Activated CD8-positive, alpha-beta memory T cell treated with anti-CD3 and anti-CD28 coated beads for 4 hours (primary cell): Measurements from ENCODE around the gene JAM2.
"Not testable (repeated sequence)": the region's sequence is repeated elsewhere in the genome, so short reads cannot be mapped to it uniquely, and the experiment has no call there.

ENCODE experiments used
- DNase-seq, 2 donors: peaks; one replicate each; pipeline ENCODE4 v3.0.0-alpha.2; 2020; ENCODE audit warnings: low read depth in 2 of 2

The JAM2 gene

DNA sequence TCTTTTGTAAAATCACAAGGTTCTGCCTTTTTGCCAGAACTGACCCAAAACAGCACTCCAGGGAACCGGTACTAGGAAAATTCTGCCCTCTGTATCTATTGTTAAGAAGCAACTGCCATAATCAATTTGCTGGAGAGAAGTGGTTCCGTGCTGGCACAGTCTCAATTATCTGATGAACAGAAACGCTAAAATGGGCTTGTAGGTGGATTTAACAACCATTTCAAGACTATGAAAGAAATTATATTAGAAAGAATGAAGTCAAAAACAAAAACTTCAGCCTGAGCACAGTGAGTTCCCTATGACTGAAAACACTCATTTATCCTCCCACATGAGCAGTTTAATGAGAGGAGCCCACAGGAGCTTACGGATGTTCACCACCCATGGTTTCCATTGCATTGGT, 4.4 kb downstream of the JAM2 start:
- no peak for DNase-seq

DNA sequence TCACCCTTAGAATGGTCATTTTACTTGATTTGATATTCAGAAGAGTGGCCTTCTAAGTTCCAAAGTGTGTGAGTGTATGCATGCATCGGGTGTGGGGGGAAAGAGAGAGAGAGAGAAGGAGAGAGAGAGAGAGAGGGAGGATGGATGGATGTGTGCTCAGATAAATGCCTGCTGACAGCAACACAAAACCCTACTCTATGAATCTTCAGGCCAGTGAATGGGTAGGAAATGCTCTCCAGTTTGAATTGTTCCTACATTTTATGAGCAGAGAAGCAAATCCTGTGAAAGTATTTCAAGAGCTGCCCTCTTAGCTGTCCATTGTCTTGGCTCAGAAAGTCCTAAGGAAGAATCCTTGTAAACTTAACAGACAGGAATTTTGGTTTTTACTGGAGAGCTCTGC, 7.4 kb downstream of the JAM2 start:
- DNase-seq = no peak

DNA sequence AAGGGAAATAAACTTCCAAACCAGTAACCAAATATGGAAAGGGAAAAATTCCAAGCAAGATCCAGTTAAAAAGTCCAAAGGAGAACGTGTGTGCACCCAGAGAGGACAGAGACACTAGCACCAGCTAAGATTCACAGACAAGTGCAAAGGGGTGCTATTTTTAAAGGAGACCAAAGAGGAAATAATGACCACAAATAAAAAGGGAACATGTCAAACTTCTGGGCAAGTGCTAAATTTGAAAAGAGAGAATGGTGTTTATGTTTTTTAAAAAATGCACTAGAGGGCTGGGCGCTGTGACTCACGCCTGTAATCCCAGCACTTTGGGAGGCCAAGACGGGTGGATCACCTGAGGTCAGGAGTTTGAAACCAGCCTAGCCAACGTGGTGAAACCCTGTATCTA, 8.6 kb downstream of the JAM2 start:
- no peak for DNase-seq

DNA sequence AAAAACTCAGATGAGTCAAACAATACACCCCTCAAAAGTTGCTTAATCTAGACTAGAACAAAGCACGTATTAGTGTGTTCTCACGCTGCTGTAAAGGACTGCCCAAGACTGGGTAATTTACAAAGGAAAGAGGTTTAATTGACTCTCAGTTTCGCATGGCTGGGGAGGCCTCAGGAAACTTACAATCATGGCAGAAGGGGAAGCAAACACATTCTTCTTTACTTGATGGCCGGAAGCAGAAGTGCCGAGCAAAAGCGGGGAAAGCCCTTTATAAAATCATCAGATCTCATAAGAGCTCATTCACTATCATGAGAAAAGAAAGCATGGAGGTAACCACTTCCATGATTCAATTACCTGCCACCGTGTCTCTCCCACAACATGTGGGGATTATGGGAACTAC, 10.1 kb downstream of the JAM2 start:
- DNase-seq = no peak

DNA sequence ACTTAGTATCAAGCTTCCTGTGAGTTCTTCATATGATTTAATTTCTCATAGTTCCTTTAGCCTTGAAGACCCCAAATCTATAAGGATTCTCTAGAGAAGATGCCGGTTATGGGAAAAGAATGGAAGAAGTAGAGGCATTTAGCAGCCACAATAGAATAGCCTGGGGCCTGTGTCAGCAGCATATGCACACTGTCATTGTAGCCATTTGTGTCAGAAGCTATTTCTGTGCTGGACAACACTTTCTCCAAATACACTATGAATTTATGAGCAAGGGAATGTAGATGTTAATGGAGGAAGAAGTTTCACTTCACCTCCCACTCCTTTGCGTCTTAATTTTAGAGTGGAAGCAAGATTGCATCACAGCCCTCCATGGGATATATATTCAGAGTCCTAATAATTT, 17.4 kb downstream of the JAM2 start:
- DNase-seq = no peak

DNA sequence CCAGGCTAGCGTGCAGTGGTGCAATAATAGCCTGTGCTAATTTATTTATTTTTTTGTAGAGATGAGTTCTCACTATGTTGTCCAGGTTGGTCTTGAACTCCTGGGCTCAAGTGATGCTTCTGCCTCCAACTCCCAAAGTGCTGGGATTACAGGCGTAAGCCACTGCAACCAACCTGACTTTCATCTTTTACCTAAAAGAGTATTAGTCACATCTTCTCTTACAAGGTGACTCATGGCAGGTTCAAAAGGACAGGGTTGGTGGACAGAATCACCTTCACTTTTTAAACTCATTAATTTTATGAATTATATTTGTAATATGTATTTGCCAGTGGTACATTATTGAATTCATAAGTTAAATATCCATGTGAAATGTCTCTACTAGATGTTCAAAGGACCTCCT, 18.1 kb downstream of the JAM2 start:
- no peak for DNase-seq

DNA sequence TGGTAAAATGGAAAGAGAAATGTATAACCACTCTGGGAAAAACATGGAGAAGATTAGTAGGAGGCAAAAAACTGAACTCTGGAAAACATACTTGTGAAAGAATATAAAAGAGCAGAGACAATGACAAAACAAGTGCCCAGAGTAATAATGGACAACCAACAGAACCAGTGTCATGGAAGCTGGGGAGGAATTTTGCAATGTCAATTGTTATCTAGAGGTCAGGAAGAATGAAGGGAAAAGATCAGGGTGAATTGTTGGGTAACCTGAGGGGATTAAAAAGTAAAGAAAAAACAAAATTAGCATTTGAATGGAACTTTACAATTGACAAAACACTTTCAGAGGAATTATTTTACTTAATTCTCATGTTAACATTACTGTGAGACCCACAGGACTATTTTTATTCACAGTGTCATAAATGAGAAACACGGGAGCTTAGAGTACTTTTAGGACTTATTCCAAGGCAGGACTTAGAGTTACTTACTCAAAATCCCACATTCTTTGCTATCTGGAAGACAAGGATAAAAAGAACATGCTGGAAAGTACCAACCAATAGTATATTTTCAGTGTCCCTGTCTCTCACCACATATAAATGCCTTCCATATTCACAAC, 19.5 kb downstream of the JAM2 start:
- no peak for DNase-seq

DNA sequence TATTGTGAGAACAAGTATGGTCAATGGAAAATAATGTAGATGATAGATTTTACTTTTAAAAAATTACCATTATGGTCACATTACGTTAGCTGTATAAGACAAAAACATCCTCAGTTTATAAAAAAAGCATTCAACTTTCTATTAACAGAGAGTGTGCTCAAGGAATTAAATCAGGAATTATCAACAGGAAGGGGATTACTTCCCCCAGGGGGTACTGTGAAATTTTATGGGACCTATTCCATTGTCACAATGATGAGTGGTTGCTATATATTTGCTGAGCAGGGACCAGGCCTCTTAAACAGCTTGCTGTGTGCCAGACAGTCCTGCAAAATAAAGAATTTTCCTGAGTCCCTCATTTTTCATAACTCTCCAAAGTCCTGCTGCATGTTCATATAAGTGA, 21.2 kb downstream of the JAM2 start:
- no peak for DNase-seq

DNA sequence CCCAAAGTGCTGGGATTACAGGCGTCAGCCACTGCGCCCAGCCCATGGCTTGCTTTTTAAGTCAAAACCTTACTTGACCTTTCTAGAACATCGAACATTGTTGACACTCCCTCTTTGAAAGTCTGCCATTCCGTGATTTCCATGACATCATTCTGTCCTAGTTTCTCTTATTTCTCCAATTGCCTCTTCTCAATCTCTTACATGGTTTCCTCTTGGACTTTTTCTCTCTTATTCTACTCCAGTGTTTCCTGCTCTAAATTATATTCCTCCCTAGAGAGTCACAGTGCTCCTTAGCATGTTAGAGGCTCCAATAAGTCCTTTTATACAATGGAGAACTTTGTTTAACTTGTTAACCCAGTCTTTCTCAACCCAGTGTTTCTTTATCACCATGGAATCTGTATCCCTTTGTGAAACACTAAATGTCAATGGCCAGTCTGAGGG, 25.5 kb downstream of the JAM2 start:
- DNase-seq = no peak

DNA sequence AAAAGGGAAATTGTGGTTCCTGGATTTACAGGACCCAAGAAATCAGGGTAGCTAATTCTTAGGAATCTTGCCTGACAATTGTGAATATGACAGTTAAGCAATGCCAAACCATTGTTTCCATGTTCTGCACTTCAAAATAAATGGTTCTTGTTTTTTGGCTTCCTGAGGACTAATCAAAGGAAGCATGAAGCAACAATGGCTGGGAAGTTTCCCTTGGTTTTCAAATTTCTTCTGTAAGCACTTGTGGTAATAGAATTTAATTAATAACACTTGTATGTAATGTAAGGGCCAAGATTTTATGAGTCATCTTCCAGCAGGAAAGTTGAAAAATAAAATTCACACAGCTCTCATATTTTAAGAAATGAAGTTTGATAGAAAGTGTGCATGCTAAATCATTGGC, 31.7 kb downstream of the JAM2 start:
- no peak for DNase-seq

DNA sequence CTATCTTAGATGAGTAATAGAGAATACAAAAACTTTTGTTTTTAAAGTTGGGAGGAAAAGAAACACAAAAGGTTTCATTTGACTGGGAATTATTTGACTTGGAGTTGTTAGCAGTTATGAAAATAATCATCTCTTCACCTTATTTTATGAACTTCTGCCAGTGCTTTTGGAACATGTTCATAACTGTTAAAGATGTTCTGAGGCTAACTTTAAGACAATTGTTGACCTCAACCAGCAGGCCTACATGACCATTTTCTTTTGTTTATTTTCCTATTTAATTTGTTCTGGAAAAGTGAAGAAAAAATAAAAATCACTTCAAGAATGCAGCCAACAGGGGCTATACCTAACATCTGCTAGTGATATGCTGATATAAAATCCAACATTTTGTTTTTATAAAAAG, 37.4 kb downstream of the JAM2 start:
- no peak for DNase-seq

DNA sequence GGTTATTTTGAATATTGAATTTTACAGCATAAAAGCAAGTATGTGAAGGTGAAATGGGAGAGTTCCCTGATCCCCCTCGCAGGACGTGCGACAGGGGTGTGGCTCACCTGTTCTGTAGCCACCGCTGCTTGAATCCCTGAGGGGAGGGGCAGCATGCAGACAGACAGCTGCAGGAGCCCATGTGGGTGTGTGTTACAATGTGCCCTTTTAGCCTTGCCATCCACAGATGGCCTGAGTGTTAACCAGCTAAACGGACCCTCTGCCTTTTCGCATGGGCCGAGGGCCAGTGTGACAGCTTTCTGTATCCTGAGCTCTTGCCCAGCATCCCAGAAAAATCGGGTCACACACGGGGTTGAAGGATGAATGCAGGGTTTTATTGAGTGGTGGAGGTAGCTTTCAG, 43.3 kb downstream of the JAM2 start:
- no peak for DNase-seq

DNA sequence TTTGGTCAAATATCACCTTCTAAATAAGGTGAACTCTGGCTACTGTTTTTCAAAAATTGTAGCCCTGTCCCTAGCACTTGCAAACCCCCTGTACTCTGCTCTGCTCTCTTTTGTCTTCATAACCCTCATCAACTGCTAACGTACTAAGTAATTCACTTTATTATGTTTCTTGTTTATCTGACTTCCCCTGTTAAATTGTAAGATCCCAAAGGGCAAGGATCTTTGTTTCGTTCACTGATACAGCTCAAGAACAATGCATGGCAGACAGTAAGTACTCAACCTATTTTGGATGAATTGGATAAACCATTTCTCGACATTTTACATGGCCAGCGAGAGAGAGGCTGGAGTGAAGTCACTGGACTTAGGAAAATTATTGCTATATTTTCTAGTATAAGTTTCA, 48.7 kb downstream of the JAM2 start:
- DNase-seq = no peak

DNA sequence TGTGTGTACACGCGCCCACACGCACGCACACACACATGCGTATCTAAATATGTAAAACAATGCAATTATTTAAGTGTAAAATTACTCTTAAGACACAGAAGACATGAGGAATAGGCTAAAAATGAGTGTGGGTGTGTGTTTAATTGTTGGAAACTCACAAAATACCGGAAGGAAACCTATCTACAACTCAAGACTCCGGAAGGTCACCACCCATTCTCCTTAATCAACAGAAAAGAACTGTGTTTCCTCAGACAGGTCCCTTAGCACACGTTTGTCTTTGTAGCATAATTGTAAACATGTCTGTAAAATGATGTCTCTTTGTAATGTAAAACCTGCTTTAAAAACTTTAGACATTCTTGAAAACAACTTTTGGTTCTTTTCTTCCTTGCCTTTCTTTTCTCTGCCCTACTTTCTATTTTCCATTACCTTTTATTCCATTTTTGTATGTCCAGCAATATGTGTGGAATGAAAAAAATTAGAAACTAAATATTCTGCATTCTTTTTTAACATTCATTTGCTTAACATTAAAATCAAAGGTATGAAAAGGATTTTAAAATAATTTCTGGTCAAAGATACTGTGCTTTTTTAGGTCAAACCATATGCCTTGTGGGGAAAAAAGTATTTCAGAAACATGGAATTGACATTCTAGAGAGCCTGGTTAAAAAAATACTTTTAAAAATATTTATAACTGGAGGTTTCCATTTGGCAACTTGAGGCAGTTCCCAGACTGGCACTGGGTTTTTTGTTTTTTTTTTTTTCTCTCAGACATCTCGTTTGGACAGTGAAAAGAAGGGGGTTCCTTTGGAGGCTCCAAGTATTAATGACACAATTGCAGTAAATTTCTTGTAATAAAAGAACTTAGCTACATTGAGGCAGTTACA, 49.5 kb downstream of the JAM2 start:
- no peak for DNase-seq

DNA sequence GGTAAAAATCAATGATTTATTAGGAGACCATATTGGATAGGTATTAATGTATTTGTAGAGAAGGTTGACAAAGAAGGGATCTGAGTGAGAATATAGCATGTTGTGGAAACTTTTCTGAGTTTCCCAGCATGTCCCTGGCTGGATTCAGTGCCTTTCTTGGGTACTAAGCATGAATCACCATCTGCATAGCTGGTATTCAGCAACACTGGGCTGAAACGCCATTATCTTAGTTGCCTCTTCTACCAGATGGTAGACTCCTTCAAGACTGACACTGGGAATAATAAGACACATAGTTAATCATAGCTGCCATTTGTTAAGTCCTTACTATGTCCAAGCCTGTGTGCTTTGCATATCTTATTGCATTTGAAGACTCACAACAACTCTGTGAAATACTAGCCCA, 50.2 kb downstream of the JAM2 start:
- no peak for DNase-seq

DNA sequence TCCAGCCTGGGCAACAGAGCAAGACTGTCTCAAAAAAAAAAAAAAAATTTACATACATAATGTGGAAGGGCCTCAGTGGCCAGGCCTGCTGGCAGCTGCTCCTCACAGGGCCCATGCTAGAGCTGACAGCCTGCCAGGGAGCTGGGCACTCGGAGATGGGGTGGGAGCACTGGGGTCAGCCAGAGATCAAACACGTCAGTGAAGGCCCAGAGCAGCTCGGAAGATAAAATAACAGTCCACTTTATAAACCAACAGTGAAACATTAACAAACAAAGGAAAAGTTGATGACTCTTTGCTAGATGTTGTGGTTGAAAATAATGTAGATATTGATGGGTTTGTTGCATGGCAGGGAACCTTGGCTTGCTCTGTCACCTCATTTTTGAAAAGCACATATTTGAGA, 52.9 kb downstream of the JAM2 start:
- no peak for DNase-seq

DNA sequence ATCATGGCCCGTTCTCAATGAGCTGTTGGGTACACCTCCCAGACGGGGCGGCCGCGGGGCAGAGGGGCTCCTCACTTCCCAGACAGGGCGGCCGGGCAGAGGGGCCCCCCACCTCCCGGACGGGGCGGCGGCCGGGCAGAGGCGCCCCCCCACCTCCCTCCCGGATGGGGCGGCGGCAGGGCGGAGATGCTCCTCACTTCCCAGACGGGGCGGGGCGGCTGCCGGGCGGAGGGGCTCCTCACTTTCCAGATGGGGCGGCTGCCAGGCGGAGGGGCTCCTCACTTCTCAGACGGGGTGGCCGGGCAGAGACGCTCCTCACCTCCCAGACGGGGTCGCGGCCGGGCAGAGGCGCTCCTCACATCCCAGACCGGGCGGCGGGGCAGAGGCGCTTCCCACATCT, 56.4 kb downstream of the JAM2 start:
- not testable (repeated sequence) for DNase-seq

DNA sequence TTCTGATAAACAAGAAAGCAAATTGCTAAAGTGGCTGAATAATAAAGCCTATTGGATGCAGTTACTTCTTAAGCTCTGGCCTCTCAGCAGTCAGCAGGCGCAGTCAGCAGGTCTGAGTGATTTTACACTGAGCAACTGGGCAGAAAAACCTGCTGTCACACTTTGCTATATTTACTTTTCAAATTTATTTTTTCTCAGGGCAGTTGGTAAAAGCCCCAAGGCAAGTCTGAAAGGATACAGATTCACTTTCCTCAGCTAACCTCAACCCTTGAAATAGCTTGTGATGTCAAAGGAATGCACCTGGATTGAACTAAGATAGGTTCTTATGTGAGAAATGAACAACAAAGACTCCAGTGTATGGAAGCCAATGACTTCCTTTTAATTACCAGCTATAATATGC, 61.7 kb downstream of the JAM2 start:
- no peak for DNase-seq

DNA sequence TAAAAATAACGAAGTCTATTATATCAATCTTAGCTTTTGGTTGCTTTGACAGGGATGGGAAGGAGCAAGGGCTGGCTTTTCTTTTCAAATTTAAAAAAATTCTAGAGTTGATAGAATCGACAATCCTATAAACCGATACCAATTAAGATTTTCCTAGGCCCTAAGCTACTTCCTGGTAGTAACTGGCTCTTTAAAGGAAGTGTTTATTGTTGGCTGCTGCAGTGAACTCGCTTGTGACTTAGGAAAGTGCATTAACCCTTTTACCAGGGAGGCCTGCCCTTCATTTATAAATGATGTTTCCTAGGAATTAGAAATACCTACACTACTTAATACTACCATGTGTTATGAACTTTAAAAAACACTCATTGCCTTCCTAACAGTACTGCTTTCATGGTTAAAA, 62.5 kb downstream of the JAM2 start:
- no peak for DNase-seq

DNA sequence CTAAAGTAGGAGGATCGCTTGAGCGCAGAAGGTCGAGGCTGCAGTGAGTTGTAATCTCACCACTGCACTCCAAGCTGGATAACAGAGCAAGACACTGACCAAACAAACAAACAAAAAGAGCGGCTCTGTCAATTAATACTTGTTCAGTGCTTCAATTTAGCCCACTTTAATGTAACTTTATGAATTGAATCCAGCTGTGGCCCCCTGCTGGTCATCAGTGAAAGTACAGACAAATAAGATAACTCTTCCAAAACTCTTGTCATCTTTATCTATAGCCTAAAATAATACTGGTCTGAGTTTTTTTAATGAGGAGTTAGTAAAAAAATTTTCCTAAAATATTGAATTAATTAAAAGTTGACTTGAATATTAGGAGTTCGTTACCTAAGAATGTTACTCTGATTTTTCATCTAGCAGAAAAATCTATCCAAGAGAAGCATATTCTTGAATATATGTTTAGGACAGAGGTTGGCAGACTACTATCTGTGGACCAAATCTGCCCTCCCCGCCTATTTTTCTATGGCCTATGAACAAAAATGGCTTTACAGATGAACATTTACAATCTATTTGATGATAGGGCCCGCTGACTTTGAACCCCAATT, 69.5 kb downstream of the JAM2 start:
- peak; percentile 19 for DNase-seq

DNA sequence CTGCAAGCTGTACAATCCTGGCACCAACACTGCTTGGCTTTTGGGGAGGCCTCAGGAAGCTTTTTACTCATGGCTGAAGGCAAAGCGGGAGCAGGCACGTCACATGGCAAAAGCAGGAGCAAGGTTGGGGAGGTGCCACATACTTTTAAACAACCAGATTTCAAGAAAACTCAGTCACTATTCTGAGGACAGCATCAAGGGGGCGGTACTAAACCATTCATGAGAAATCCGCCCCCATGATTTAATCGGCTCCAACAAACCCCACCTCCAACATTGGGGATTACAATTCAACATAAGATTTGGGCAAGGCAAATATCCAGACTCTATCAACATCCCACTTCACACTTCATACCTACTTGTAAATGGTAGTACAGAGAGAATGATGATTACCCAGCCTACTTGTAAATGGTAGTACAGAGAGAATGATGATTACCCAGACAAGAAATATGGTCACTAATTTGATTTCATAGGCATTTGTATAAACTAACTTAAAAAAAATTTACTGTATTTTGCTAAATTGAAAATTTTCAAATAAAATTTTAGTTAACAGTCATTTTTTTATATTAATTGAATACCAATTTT, 70.7 kb downstream of the JAM2 start:
- DNase-seq = no peak

DNA sequence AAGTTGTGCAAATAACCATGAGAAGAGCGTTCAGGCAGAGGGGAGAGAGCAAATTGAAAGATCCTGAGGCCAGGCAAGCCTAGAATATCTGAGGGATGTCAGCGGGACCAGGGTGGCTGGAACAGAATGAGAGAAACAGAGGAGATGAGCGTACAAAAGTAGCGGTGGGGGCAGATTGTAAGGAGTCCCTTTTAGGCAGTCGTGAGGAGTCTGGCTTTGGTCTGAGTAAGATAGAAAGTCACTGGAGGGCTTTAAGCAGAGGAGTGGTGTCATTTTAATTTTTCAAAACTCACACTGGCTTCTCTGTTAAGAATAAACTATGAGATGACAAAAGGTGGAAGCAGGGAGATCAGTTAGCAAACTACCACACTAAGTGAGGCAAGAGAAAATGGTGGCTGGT, 71.5 kb downstream of the JAM2 start:
- no peak for DNase-seq

DNA sequence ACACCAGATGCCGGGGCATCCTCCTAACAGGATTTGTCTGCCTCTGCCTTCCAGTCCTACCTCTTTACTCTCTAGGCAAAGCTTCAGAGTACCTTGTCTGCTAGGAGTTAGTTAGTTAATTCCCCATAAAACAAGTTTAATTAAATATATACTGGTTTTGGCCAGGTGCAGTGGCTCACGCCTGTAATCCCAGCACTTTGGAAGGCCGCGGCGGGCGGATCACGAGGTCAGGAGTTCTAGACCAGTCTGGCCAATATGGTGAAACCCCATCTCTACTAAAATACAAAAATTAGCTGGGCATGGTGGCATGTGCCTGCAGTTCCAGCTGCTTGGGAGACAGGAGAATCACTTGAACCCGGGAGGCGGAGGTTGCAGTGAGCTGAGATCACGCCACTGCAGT, 75.0 kb downstream of the JAM2 start:
- not testable (repeated sequence) for DNase-seq
